Activated CD8-positive, alpha-beta memory T cell treated with anti-CD3 and anti-CD28 coated beads, Interleukin-2, amount 50 U/mL, for 1 hour (primary cell): ENCODE results near the gene PIWIL1.

Experiments used
- DNase-seq: peaks from one replicate; pipeline ENCODE4 v3.0.0-alpha.2; 2020; ENCODE audit errors: extremely low read depth

PIWIL1 gene

DNA sequence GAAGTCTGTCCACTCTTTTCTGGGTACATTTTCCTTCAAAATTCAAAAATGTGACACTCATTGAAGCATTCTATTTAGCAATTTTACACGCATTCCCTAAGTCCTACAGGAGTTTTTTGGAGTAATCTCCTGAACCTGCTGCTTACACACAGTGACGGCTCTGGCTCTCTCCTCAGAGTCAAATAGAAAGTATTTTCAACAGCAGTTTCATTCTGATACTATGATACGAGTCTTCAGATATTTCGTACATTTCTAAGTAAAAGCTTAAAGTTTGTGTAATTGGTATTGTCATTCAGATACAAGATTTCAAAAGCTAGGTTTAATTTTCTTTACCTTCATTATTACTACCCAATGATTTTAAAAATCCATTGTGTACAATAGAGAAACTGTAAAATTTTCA is 36.4 kb downstream of the PIWIL1 start:
- DNase-seq, result no peak

DNA sequence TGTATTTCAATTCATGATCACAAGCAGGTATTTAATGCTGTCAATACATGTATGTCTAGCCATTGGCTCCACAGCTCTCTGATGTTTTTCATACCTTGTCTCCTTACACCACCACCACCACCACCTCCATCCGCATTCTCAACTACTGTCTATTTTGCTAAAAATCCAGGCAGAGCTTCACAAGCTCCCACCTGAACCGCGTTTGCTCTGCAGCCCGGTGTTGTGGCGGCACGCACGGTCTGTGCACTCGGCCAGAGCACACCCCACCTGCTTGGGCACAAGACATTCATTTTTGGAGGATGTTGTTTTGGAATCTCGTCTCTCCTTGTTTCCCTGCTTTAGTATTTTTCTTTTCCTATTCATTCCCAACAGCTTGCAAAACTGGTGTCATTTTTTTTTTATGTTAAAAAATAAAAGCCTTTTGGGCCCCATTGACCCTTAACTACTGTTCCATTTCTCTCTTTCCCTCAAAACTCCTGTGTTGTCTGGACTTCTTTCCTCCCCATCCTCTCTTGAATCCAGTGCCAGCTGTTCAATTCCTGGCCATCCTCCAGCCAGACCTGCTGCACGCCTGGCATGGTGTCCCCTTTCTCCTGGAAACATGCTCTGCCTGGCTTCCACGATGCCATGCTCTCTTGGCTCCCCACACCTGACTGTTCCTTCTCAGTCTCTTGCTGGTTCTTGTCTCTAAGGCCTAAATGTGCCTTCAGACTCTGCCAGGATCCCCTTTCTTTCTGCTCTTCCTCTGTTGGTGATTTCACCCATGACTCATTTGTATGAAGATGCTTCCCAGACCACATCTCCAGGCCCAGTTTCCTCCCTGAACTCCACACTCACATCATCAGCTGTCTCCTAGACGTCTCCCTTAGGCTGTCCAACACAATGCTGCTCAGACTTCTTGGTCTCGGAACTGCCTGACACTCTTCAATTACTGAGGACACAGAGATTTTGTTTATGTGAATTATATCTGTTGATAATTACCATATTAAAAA is 37.9 kb downstream of the PIWIL1 start:
- DNase-seq, result no peak

DNA sequence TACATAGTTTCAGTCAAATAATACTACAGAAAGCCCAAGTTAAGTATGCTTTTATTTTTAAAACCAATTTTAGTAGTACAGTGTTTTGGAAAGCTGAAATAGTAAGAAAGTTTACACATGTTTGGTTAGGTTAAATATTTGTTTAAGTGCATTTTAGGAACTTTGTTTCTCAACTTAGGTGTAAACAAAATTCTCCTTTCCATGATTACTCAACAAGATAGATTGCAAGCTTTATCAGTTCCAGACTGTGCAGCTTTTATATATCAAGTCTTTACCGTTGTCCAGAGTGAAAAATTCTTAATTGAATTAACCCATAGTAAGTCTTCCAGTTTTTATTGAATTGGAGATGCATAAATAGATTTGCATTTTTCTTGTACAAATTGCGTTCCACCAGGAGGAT is 45.1 kb downstream of the PIWIL1 start:
- no peak for DNase-seq

DNA sequence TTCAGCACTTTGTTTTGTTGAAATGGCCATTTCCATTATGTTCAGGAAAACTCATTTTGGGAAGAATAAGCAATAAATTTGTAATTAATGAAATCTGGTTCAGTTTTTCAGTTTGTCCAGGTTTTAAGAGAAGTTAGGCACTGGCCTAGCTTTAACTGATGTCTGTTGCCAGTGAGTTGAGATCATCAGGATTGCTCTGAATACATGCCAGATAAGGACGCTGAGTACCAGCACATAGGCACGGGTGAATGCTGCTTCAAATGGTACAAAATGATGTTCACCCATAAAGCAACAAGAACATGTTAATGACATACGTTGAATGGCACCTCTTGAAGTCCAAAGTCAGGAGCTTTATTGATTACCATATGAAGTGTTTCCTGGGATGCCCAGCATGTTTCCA is 46.5 kb downstream of the PIWIL1 start:
- no peak for DNase-seq

DNA sequence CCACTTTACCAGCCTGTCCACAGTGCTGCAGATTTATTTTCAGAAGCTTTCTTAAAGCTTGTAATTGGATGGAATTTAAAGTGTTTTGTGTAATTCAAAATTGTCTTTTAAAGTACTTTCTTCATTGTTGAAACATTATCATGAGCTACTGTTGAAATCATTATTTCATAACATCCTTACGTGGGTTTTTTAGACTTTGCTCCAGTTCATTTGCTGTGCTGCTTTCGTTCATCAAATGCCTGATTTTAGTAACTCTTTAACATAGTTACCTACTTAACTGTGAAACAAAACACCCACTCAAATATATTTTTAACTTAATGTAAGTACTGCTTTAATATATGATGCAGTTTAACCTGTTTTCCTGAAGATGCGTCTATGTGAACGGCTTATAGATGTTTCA is 47.5 kb downstream of the PIWIL1 start:
- DNase-seq, result no peak

DNA sequence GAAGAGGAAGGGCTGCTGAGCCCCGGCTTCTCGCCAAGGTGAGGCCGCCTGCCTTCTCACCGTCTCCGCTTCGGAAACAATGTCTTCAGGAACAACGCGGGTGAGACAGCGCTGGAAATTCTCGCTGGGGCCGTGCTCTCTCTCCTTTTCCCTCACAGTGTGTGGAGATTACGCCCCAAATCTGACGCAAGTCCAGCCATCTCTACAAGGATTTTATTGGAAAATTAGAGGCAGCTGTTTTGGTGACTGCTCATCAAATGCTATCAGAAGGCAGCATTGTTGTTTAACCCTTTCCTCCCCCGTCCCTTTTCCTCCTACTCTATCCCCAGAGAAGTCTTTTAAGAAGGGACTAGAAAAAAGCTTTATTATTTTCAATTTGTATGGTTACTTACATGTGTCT is 53.5 kb downstream of the PIWIL1 start:
- DNase-seq, result no peak

DNA sequence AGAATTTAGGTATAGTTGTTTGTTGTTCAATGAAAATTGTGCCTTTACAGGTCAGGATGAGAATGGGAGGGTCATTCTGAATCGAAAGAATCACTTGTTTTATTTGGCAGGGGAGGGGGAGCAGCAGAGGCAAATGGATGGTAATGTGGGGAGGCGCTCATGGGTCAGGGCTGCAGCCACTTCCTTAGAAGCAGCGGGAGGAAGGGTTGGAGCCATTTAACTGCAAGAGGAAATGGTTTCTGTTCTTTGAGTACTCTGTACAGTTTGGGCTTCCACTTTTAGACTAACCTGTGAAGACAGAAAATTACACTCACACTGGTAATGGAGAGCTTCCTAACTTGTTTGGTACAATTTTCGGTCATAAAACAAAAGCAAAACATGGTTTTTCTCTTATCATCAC is 57.2 kb downstream of the PIWIL1 start:
- no peak for DNase-seq

DNA sequence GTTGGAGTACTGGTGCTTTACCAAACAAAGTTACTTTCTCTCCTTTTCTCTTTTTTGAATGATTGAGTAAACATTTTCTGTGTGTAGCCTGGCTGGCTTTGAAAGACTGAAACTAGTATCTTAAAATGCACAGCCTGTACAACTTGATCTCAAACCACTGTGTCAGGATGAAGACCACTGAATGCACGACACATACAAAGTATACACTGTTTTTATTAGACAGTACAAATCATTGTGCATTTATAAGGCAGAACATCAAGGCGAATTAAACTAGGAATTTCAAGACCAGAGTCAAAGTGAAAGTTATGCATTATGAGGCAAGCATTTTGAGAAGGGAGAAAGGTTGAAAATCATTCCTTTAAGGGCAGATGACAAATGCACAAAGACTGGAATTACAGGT is 59.0 kb downstream of the PIWIL1 start:
- DNase-seq, result no peak

DNA sequence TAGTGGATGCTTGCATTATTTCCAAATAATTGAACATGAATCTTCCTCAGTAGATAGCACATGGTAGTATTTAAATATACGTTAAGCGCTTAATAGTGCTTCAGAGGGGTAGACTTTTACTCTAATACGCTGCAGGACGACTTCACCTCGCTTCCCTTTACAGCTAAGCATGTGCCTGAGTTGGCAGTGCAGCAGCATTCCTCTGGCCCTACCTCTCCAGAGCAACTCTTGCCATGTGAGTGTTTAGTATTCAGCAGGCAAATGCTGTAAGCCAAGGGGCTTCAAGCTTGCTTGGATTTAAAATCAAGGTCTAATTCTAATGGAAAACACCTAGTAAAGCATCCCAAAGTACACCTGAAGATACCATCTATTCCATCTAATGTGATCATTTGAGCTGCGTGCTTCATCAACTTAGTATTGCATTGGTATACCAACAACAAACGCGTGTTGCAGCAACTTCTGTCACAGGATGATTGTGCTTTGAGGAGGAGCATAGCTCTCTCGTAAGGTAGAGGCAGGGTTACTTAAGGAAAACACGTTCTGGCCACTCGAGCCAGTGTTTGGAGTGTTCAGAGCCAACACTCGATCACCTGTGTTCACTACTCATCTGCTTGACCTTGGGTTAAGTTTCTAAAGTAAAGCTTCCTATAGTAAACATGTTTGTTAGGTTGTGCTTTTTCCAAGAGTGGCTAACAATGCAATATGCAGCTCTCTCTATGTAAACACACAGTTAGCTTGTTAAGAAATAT is 60.6 kb downstream of the PIWIL1 start:
- DNase-seq, result no peak

DNA sequence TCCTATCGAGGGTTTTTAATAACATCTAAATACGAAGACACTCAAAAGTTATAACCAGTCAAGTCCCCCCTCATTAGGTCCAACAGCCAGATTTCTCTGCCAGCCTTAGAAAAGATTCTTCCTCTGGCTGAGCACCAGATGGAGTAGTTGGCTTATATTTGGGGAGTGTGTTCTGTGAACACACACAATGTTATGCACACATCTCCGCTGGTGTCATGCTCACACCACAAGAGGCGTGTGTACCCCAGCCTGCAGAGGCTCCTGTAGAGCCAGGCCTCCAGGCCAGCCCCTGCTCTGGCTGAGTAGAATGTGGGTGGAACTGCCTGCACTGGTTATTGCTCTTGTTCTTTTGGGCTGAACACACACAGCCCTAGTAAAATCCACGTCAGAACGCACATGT is 64.0 kb downstream of the PIWIL1 start:
- DNase-seq, result no peak

DNA sequence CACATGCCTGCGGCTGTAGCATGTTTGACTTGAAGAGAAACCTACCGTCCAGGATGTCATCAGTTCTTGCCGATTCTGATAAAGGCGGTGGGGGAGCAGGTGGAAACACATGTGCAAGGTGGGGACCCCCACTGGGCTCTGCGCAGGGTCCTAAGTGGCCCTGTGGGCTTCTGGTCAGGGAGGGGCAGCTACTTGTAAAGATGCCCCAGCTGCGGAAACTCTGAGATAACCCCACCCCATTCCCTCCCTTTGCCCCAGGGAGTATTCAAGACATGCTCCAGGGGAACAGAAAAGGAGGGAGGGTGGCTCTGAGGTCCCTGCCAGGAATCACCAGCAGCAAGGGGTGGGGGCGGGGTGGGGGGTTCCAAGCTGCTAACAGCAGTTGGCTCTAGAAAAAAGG is 67.6 kb downstream of the PIWIL1 start:
- DNase-seq, result no peak

DNA sequence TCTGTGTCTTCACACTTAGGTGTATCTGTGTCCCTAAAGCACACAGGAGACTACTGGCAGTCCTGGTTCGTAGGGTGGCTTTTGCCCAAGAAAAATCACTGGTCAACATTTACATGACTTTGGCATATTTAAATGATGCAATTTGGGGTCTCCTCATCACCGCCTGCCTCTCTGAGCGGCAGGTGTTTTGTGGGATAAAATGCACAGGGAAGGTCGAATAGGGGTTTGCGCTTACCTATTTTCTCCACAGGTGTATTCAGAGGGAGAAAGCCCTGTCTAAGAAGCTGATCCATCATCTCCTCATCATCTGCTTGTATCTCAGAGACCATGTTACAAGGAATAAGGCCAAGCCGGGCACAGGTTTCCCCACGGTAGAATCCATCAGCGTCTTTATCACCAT is 74.7 kb downstream of the PIWIL1 start:
- DNase-seq, result no peak

DNA sequence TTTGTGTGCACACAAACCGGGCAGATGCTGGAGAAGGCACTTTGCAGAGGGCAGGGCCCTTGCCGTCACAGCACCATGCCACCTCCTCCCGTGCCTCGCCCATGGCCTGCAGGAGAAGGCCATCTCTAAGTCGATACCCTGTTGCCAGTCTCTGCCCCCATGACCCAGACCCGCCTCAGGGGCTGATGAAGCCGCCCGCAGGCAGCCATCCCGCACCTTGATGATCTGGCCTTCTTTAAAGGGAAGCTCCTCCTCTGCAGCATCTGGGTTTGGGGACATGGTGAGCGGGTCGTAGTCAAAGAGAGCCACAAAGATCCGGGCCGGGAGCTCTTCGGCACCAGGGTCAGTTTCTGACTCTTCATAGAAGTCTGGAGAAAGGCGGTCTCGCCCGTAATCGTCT is 76.2 kb downstream of the PIWIL1 start:
- DNase-seq, result no peak

DNA sequence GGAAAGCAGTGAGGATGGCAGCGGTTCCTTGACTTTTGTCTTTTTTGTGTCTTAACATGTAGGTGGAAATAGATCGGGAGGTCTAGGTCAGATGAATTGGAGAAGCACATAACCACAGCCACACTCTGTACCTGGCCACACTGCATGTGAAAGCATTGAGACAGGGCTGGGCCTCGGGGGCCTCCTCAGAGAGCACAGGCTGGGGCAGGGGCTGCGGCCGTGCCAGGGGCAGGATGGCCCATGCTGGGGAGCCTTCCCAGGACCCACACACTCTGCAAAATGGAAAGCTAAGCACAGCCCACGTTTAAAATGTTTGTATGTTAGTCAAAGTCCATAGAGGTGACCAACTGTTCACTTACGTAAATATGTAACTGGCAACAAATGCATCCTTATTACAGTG is 76.7 kb downstream of the PIWIL1 start:
- no peak for DNase-seq

DNA sequence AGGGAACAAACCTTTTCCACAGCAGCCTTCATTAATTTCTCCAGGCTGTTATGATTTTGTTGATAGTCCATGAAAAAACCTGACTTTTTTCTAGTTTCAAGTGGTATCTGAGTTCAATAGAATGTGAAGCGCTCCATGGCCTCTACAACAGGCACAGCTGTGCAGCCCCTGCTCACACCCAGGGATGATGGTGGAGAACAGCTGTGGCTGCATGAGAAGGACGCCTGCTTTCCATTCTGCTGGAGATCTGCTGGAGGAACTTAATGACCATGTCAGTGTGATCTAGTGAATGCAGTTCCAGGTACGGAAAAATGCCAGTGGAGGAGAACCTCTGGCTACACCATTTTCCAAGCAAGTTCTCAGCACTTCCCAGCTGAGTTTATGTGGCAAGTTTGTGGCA is 80.6 kb downstream of the PIWIL1 start:
- no peak for DNase-seq

DNA sequence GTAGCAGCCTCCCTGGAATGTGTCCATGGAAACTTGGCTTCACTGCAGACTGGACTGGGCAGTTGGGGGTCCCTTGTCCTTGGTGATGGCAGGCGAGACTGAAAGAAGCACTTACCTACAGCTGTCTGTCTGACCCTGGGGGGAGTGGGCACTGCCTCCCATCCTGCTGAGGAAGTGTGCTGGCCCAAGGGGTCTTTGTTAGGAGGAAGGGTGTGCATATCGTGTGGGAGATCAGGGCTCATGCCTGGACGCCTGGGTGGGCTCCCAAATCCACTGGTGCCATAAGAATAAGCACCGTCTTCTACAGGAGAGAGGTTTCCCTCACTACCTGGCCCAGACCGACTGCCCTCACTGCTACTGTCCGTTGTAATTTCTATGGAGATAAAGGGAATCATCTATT is 81.4 kb downstream of the PIWIL1 start:
- no peak for DNase-seq

DNA sequence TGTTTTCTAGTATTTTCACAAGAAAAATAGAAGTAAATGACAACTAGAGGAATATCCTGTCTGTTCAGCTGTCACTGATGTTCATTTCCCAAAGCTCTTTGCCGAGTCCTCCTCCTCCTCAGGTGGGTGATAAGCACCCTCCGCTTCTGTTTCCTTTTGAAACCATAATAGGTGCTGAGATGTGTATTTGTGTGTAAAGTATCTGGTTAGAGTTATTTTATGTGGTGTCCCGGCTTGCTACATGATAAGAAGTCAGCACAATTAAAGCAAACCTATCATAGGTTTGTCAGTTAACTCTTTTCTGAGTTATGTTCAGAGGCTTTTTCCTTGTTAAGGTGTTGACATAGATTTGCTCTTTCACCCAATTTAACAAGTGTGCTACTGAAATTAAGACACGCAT is 82.4 kb downstream of the PIWIL1 start:
- no peak for DNase-seq

DNA sequence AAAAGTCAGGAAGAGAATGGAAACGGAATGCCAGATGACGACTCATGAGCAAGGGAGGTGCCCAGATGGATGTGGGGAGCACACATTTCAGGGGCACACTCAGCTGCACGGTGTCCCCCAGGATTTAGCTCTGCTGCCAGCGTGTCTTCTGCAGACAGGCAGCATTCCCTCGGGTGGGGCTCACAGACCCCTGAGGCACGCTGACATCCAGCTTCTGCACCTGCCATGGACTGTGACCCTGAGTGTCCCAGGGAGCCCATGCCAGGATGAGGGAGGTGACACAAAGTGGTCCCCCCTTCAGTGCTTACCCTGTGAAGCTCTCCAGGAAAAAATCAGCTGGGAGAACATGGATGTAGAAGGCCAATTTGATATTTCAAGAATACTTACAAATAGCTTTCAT is 84.2 kb downstream of the PIWIL1 start:
- DNase-seq, result no peak
